ENCODE data around the gene MRPL53.
A peak's percentile ranks its signal among the peaks of the same experiment; 100 is the strongest.

MRPL53 gene

GRCh38 chr2:74436848-74437695, 35.4 kb downstream of the MRPL53 start:
- Mint-ChIP-seq H3K4me1 (peaks cover 10% of the 10 kb centered on the region), H3K27me3 (peaks cover 21% of the 10 kb centered on the region), H3K27ac (no peak overlapping the region), H3K4me3 (no peak overlapping the region), H3K9me3 (no peaks in the 10 kb centered on the region), H3K36me3 (ENCODE audit: low read depth) (no peaks in the 10 kb centered on the region)
- ATAC-seq (no peak), DNase-seq (no peak)

DNA sequence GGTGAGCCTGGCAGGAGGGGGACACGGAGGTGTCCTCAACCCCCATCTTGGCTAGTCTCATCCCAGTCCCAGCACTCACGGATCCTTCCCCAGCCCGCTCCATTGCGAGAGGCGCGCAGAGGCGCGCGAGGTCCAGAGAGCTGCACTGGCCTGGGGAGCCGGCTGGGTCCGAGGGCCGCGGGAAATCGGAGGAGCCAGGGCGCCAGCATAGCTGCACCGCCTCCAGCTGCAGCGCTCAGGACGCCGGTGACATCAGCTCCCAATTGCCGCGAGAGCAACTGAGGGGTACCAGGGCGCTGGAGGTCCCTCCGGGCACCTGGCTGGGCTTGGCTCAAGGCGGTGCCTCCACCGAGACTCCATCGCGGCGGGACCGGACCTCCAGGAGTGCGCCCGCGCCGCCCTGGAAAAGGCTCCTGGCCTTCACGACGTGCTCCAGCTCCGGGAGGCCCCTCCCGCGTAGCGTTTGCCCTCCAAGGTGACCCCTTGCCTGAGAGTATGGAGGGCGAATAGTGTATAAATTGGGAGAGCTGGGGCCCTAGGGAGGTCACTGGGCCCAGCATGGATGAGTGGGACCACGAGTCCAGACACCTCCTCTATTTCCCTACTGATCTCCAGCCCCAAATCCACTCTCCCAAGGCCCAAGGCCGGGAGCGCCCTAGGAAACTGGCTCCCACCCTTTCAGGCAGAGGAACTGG, 36.2 kb downstream of the MRPL53 start:
- DNase-seq, result no peak

DNA sequence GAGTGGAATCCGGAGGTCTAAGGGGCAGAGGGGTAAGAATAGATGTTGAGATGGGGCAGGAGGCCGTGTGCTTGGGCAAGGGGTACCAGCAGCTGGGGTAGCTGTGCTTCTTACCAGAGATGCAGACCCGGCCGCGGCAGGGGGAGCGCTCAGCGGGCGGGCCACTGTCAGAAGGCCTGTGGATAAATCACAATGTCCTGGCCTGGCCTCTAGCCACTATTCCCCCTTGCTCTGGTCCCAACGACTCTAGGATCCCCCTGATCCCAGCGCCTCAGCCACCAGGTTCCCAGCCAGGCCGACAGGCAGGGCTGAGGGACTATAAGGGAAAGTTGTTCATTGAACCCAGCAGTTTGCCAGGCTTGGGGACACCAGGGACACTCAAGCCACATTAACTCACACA, 42.0 kb downstream of the MRPL53 start:
- Mint-ChIP-seq H3K4me1 (no peaks in the 10 kb centered on the region), H3K27me3 (no peaks in the 10 kb centered on the region), H3K9me3 (no peaks in the 10 kb centered on the region), H3K27ac (no peak overlapping the region), H3K36me3 (ENCODE audit: low read depth) (peaks cover 3% of the 10 kb centered on the region), H3K4me3 (no peak overlapping the region)
- DNase-seq (no peak), ATAC-seq (no peak)

More for the DNA sequence above, 36.2 kb downstream of the MRPL53 start:
- peaks cover 10% of the 10 kb centered on the region for H3K4me1 Mint-ChIP-seq
- no peaks in the 10 kb centered on the region for H3K36me3 Mint-ChIP-seq (ENCODE audit: low read depth)
- ATAC-seq, result no peak
- no peak overlapping the region for H3K4me3 Mint-ChIP-seq
- no peaks in the 10 kb centered on the region for H3K9me3 Mint-ChIP-seq
- H3K27me3 Mint-ChIP-seq, result peaks cover 19% of the 10 kb centered on the region
- no peak overlapping the region for H3K27ac Mint-ChIP-seq

DNA sequence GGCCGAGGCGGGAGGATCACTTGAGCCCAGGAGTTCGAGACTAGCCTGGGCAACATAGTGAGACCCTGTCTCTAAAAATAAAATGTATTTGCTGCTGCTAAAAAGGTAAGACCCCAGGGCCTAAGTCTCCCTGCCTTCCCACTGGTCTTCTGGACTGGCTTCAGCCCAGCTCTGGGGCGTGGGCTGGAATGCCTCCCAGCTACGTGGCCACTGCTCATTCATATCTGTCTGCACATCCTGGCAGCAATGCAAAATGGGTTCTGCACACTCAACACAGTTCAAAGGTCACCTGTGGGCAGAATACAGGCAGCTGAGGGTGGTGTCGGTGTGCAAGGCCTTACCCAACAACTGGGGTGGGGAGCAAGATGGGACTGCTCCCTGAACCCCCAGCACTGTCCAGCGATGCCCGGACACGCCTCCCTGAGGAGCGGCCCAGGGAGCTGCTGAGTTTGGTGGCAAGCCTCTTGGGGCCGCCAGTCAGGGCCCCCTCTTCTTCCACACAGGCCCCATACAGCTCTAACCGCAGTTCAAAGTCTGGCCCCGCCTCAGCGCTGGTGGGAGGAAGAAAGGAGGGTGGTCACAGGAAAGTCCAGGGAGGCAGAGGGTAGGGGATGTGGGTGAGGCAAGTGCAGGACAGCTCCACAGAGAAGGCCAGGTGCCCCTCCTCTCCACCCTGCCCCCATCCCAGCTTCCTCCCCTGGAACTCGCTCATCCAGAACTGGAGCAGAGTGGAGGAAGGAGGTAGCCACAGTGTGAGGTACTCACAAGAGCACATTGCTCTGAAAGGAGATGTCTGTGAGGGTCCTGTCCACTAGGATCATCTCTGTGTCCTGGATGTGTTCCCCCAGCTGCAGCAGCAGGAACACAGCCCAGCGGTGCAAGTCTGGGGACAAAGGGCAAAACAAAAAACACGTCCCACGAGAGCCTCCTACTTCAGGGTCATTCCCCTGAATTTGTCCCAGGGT, 42.7 kb downstream of the MRPL53 start:
- H3K27ac Mint-ChIP-seq, result no peak overlapping the region

GRCh38 chr2:74428675-74429074, 43.8 kb downstream of the MRPL53 start:
- Mint-ChIP-seq H3K9me3 (no peaks in the 10 kb centered on the region), H3K4me3 (no peak overlapping the region), H3K27me3 (no peaks in the 10 kb centered on the region), H3K4me1 (no peaks in the 10 kb centered on the region), H3K36me3 (ENCODE audit: low read depth) (peaks cover 9% of the 10 kb centered on the region), H3K27ac (no peak overlapping the region)
- ATAC-seq, result no peak
- no peak for DNase-seq

More for the DNA sequence above, 42.7 kb downstream of the MRPL53 start:
- H3K9me3 Mint-ChIP-seq, result no peaks in the 10 kb centered on the region
- H3K36me3 Mint-ChIP-seq (ENCODE audit: low read depth), result peaks cover 7% of the 10 kb centered on the region
- H3K4me3 Mint-ChIP-seq, result no peak overlapping the region
- H3K4me1 Mint-ChIP-seq, result no peaks in the 10 kb centered on the region
- H3K27me3 Mint-ChIP-seq, result no peaks in the 10 kb centered on the region
- DNase-seq, result no peak
- ATAC-seq, result no peak

DNA sequence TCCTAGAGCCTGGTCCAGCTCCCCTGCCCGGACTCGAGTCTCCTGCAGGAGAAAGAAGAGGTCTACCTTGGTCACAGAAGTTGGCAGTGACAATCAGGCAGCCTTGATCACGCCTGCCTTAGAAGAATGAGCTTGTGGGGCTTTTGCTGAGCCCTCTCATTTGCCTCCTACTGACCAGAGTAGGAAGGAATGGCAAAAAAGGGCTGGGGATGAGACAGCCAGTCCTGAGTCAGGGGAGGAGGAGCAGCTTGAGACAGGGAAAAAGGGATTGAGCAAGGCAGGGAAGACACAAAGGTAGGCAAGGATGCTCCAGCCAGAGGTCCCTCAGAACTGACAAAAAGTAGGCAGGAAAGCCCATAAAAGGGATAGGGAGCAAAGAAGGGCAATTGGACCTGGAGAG, 44.9 kb downstream of the MRPL53 start:
- ATAC-seq, result no peak
- Mint-ChIP-seq H3K36me3 (ENCODE audit: low read depth) (peaks cover 17% of the 10 kb centered on the region), H3K4me3 (no peak overlapping the region), H3K27me3 (no peaks in the 10 kb centered on the region), H3K9me3 (no peaks in the 10 kb centered on the region), H3K4me1 (peaks cover 5% of the 10 kb centered on the region), H3K27ac (no peak overlapping the region)
- DNase-seq, result no peak

DNA sequence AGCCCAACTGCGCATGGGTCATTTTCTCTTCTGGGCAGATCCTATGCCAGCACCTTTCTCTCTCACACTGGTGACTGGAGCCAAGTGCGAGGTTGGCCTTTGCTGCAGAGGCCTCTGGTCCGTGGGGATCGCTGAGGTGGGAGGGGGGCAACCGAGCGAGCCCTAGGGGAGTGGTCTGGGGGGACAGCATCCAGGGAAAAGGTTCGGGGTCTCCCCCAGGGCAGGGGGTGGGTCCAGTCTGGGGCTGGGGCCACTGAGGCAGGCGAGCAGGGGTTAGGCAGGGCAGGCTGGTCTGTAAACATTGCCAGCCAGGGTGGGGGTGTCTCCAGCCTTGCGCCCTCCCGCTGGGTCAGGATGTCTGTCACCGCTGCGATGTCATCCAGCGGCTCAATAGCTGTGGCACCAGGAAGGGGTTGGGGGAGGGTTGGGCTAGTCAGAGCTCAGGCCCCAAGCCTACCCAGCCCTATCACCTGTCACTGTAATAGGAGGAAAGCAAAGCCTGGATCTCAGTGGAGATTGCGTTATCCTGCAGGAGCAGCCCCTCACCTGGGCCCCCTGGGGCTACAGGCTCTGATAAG, 46.2 kb downstream of the MRPL53 start:
- DNase-seq (no peak), ATAC-seq (no peak)
- H3K27me3 Mint-ChIP-seq, result no peaks in the 10 kb centered on the region
- H3K36me3 Mint-ChIP-seq (ENCODE audit: low read depth), result peaks cover 17% of the 10 kb centered on the region
- H3K4me1 Mint-ChIP-seq, result peaks cover 15% of the 10 kb centered on the region
- H3K27ac Mint-ChIP-seq, result no peak overlapping the region
- H3K9me3 Mint-ChIP-seq, result no peaks in the 10 kb centered on the region
- H3K4me3 Mint-ChIP-seq, result no peak overlapping the region

DNA sequence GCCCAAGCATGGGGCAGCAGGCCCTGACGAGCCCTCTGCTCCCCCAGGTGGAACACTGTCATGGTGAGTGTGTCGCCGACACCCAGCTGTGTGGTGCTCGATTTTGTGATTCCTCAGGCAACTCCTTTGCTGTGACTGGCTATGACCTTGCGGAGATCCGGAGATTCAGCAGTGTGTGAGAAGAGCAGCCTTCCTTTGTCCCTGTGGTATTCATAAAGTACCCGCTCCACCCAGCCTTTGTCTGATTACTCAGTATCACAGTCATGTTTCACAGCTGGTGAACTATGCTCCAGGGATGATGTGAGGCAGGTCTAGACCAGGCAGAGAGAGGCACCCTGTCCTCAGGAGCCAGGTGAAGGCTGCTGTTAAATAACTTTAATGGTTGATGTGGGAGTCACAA, 47.0 kb downstream of the MRPL53 start:
- ATAC-seq (no peak), DNase-seq (no peak)
- Mint-ChIP-seq H3K27ac (no peak overlapping the region), H3K9me3 (no peaks in the 10 kb centered on the region), H3K4me1 (peaks cover 20% of the 10 kb centered on the region), H3K4me3 (no peak overlapping the region), H3K27me3 (no peaks in the 10 kb centered on the region), H3K36me3 (ENCODE audit: low read depth) (peaks cover 17% of the 10 kb centered on the region)

DNA sequence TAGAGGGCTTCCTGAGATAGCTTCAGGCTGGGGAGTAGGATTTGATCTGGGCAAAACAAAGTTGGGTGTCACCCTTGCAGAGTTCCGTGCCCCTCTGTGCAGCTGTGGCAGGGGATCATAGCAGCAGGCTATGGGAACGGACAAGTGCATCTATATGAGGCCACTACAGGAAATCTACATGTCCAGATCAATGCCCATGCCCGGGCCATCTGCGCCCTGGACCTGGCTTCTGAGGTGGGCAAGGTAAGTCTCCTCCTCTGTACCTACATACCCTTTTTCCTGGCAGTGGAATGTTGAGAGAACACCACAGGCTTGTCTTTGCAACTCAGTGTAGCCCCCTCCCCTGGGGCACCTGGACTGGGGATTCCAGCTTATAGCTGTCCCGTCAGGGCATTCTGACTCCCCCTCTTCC, 47.5 kb downstream of the MRPL53 start:
- no peaks in the 10 kb centered on the region for H3K27me3 Mint-ChIP-seq
- peaks cover 25% of the 10 kb centered on the region for H3K4me1 Mint-ChIP-seq
- no peak overlapping the region for H3K4me3 Mint-ChIP-seq
- H3K27ac Mint-ChIP-seq, result no peak overlapping the region
- no peak for DNase-seq
- H3K36me3 Mint-ChIP-seq (ENCODE audit: low read depth), result peaks cover 17% of the 10 kb centered on the region
- no peak for ATAC-seq
- H3K9me3 Mint-ChIP-seq, result no peaks in the 10 kb centered on the region

DNA sequence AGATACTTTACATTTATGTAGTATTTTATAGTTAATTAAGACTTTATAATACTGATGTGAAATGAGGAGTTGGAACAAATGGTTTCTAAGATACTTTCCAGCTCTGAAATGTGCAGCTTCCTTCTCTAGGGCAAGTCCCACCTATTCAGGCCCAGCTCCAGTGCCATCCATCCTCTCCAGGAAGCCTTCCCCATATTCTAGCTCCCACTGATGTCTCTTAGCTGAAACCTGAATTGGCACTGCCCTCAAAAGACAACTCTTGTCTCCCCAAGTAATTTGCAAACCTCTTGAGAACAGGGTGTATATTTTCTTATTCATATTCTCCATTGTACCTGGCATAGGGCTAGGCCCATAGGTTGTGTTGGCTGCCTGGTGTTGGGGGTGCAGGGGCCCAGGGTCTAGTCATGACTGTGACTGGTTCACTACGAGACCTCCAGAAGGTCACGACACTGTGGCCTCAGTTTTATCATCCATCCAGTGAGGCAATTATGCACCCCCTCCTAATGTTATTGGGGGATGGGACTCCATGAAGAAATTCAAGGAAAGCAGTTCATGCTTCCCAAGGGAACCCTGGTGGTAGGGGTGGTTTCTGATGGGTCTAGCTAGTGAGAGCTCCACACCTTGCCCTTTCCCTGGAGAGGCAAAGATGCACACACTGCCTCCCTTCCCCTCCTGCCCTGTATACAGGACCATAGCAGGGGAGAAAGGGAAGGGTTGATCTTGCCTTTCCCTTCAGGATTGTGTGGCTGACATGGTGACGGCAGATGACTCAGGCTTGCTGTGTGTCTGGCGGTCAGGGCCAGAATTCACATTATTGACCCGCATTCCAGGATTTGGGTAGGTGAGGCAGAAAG, 48.1 kb downstream of the MRPL53 start:
- no peak for DNase-seq
- peaks cover 27% of the 10 kb centered on the region for H3K4me1 Mint-ChIP-seq
- H3K36me3 Mint-ChIP-seq (ENCODE audit: low read depth), result peaks cover 17% of the 10 kb centered on the region
- no peaks in the 10 kb centered on the region for H3K27me3 Mint-ChIP-seq
- no peak for ATAC-seq
- no peak overlapping the region for H3K27ac Mint-ChIP-seq
- H3K9me3 Mint-ChIP-seq, result no peaks in the 10 kb centered on the region
- no peak overlapping the region for H3K4me3 Mint-ChIP-seq

DNA sequence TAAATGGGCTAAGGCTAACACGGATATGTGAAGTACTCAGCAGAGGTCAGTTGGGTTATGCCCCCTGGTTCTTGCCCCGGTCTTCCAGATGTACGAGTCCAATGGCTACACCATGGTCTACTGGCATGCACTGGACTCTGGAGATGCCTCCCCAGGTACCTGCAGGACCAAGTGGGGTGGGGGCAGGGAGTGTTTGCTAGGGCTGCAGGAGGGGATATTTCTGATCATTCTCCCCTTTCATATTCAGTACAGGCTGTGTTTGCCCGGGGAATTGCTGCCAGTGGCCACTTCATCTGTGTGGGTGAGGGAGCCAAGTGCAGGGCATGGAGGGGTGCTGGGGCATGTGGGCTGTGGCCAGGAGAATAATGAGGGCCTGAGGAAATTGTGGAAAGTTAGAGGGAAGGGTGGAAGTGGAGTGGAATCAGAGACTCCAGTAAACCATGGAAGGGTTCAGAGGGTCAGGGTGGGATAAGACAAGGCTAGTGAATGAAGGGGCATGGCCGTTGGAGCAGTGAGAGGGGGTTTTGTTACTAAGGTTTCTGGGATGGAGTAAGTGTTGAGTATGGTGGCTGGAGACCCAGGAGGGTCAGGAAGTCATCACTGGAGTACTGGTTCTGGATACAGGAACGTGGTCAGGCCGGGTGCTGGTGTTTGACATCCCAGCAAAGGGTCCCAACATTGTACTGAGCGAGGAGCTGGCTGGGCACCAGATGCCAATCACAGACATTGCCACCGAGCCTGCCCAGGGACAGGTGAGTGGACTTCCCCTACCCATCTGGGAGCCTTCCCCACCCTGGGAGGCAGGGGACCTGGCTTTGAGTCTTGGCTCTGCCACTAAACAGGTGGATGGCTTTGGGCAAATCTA, 49.0 kb downstream of the MRPL53 start:
- Mint-ChIP-seq H3K27me3 (no peaks in the 10 kb centered on the region), H3K27ac (peak overlapping the region; percentile 12), H3K4me1 (peaks cover 29% of the 10 kb centered on the region), H3K36me3 (ENCODE audit: low read depth) (peaks cover 17% of the 10 kb centered on the region), H3K9me3 (no peaks in the 10 kb centered on the region), H3K4me3 (peak overlapping the region; percentile 96)
- DNase-seq (no peak), ATAC-seq (no peak)
